Measurements from ENCODE around the gene LLGL2.

DNA sequence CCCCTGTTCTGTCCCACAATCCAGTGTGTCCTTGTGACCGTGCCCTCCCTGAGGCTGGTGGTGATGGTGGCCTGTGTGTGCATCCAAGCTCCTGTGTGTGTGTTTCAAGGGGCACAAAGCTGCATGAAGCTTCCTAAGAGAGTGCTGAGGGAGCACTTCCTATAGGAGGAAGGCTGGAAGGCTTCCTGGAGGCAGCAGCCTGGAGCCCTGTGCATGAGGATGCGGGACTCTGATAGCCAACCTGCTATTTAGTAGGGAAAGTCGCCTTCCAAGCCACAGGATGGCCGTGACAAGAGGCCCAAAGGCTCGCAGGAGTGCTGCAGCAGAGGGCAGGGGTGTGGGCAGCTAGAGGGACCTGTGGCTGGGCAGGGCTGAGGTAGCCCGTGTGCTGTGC lies 70.4 kb downstream of the LLGL2 start:
- no peak for TF ChIP-seq POLR2A (IDR thresholded peaks at IDR 0.05; ENCODE audit: low read depth, low read length)
- TF ChIP-seq, protein P1, sequence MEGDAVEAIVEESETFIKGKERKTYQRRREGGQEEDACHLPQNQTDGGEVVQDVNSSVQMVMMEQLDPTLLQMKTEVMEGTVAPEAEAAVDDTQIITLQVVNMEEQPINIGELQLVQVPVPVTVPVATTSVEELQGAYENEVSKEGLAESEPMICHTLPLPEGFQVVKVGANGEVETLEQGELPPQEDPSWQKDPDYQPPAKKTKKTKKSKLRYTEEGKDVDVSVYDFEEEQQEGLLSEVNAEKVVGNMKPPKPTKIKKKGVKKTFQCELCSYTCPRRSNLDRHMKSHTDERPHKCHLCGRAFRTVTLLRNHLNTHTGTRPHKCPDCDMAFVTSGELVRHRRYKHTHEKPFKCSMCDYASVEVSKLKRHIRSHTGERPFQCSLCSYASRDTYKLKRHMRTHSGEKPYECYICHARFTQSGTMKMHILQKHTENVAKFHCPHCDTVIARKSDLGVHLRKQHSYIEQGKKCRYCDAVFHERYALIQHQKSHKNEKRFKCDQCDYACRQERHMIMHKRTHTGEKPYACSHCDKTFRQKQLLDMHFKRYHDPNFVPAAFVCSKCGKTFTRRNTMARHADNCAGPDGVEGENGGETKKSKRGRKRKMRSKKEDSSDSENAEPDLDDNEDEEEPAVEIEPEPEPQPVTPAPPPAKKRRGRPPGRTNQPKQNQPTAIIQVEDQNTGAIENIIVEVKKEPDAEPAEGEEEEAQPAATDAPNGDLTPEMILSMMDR (IDR thresholded peaks at IDR 0.05 in 2 of 3, conservative IDR thresholded peaks at IDR 0.05 in 1 of 3; ENCODE audit: control insufficient read depth in 2 of 3, extremely low read depth in 1 of 3, insufficient read depth in 1 of 3, low read depth in 3 of 3, low read length in 3 of 3) = no peak
- TF ChIP-seq, protein P2, sequence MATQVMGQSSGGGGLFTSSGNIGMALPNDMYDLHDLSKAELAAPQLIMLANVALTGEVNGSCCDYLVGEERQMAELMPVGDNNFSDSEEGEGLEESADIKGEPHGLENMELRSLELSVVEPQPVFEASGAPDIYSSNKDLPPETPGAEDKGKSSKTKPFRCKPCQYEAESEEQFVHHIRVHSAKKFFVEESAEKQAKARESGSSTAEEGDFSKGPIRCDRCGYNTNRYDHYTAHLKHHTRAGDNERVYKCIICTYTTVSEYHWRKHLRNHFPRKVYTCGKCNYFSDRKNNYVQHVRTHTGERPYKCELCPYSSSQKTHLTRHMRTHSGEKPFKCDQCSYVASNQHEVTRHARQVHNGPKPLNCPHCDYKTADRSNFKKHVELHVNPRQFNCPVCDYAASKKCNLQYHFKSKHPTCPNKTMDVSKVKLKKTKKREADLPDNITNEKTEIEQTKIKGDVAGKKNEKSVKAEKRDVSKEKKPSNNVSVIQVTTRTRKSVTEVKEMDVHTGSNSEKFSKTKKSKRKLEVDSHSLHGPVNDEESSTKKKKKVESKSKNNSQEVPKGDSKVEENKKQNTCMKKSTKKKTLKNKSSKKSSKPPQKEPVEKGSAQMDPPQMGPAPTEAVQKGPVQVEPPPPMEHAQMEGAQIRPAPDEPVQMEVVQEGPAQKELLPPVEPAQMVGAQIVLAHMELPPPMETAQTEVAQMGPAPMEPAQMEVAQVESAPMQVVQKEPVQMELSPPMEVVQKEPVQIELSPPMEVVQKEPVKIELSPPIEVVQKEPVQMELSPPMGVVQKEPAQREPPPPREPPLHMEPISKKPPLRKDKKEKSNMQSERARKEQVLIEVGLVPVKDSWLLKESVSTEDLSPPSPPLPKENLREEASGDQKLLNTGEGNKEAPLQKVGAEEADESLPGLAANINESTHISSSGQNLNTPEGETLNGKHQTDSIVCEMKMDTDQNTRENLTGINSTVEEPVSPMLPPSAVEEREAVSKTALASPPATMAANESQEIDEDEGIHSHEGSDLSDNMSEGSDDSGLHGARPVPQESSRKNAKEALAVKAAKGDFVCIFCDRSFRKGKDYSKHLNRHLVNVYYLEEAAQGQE (IDR thresholded peaks at IDR 0.05; ENCODE audit: low read depth, low read length) = no peak
